ENCODE results near the gene ZFAND2A.

- TF ChIP-seq CTCF (conservative IDR thresholded peaks at IDR 0.05 in 1 of 2, IDR thresholded peaks at IDR 0.05 in 1 of 2; ENCODE audit: extremely low read depth in 1 of 2, insufficient read depth in 1 of 2, low read depth in 1 of 2, low read length in 2 of 2) (no peak), EZH2 (IDR thresholded peaks at IDR 0.05; ENCODE audit: borderline replicate concordance, low read length) (no peak)
Observed at GRCh38 chr7:1196950-1197349, 37.0 kb upstream of the ZFAND2A start.

Data from mammary epithelial cell (primary cell).